Astrocyte (in vitro differentiated cells and primary cell): ENCODE data around the gene NPTXR.

ENCODE experiments used
- CTCF ChIP-seq: IDR thresholded peaks from 2 replicates; pipeline ENCODE4 v1.5.1; 2011; ENCODE audit warnings: low read depth, mild to moderate bottlenecking, inconsistent platforms, low read length, moderate library complexity; ENCODE audit not compliant: insufficient read depth
- EZH2 ChIP-seq: IDR thresholded peaks from 2 replicates; pipeline ENCODE4 v1.6.1; 2012; ENCODE audit warnings: mild to moderate bottlenecking, low read length, inconsistent platforms; ENCODE audit not compliant: insufficient read depth

GRCh38 chr22:38886333-38886732, 42.5 kb upstream of the NPTXR start:
- no peak for TF ChIP-seq CTCF
- no peak for TF ChIP-seq EZH2
